ENCODE data around the gene KHNYN.
A peak's percentile ranks its signal among the peaks of the same experiment; 100 is the strongest.

The KHNYN gene

DNA sequence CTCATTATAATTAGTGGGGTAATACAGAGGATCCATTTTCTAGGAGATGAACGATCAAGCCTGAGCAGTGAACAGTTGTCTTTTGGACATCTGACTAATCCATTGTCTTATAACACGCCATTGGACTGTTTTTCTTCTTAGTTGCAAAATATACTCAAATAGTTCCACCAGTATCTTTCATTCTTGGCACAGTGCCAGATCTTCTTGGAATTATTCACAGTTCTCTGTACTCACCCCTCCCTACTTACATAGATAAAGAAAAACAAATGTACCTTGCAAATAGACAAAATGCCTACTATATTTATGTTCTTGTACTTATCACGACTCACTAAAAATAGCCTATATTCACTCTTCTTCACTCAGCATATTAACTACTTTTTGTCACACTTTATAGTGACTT lies 4.0 kb upstream of the KHNYN start:
- Histone ChIP-seq H3K4me3 (ENCODE audit: low read length) (no peak overlapping the region), H3K4me1 (ENCODE audit: control insufficient read depth, insufficient read depth, low read length) (no peaks in the 10 kb centered on the region; the same call in 1 of the 2 replicates), H3K27me3 (ENCODE audit: control insufficient read depth, insufficient read depth, low read length) (no peaks in the 10 kb centered on the region), H3K36me3 (ENCODE audit: control insufficient read depth, insufficient read depth, low read length) (no peaks in the 10 kb centered on the region), H3K9me3 (ENCODE audit: control insufficient read depth, insufficient read depth, low read length) (no peaks in the 10 kb centered on the region), H3K27ac (ENCODE audit: low read length) (no peak overlapping the region)
- no peak for DNase-seq (ENCODE audit: low read depth, low spot score)
- WGBS (ENCODE audit: insufficient coverage, insufficient read length) = no CpG with 5 or more reads among the region's 3 CpGs

DNA sequence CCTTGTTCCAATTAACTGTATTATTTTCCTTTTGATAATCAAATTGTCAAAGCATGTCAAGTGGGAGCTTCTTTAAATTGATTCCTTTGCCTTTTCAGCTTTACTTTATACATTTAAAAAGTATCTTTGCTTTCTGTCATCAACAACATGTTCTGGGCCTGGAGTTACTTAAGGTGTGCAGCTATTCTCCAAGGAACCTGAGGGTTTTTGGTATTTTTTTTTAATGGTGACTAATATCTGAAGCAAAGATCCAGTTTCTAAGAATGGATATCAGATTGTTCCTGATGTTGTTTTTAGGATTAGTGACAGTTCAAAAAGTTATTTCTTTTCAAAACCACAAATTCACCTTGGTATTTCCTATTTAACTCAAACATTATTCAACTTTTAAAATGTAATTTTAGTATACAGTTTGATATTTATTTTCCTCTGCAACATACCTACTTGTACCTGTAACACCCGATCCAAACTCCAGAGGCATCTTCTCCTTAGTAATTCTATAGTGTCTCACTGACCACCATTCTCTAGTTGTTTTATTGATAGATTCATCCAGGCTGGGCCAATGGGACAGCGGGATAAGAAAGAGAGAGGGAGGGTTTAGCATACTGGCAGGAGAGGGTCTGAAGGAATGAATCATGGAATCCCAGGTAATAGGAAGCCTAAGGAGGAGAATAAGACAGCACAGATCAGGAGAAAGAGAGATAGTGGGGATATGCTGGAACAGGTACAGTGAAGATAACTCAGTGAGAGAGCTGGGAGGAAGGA lies 3.4 kb upstream of the KHNYN start:
- no CpG with 5 or more reads among the region's 2 CpGs for WGBS (ENCODE audit: insufficient coverage, insufficient read length)
- Histone ChIP-seq H3K9me3 (ENCODE audit: control insufficient read depth, insufficient read depth, low read length) (no peaks in the 10 kb centered on the region), H3K27me3 (ENCODE audit: control insufficient read depth, insufficient read depth, low read length) (no peaks in the 10 kb centered on the region), H3K4me3 (ENCODE audit: low read length) (no peak overlapping the region), H3K27ac (ENCODE audit: low read length) (no peak overlapping the region), H3K4me1 (ENCODE audit: control insufficient read depth, insufficient read depth, low read length) (no peaks in the 10 kb centered on the region; the same call in none of the 2 replicates), H3K36me3 (ENCODE audit: control insufficient read depth, insufficient read depth, low read length) (no peaks in the 10 kb centered on the region)
- DNase-seq (ENCODE audit: low read depth, low spot score) = no peak

- Histone ChIP-seq H3K4me1 (ENCODE audit: control insufficient read depth, insufficient read depth, low read length) (no peaks in the 10 kb centered on the region; the same call in none of the 2 replicates), H3K9me3 (ENCODE audit: control insufficient read depth, insufficient read depth, low read length) (no peaks in the 10 kb centered on the region), H3K27me3 (ENCODE audit: control insufficient read depth, insufficient read depth, low read length) (no peaks in the 10 kb centered on the region), H3K4me3 (ENCODE audit: low read length) (no peak overlapping the region), H3K36me3 (ENCODE audit: control insufficient read depth, insufficient read depth, low read length) (no peaks in the 10 kb centered on the region), H3K27ac (ENCODE audit: low read length) (no peak overlapping the region)
- no peak for DNase-seq (ENCODE audit: low read depth, low spot score)
- no CpG with 5 or more reads among the region's 8 CpGs for WGBS (ENCODE audit: insufficient coverage, insufficient read length)
These were observed 2.7 kb upstream of the KHNYN start for GRCh38 chr14:24426912-24427536.

- Histone ChIP-seq H3K27ac (ENCODE audit: low read length) (no peak overlapping the region), H3K27me3 (ENCODE audit: control insufficient read depth, insufficient read depth, low read length) (no peaks in the 10 kb centered on the region), H3K4me3 (ENCODE audit: low read length) (no peak overlapping the region), H3K4me1 (ENCODE audit: control insufficient read depth, insufficient read depth, low read length) (no peaks in the 10 kb centered on the region; the same call in none of the 2 replicates), H3K9me3 (ENCODE audit: control insufficient read depth, insufficient read depth, low read length) (no peaks in the 10 kb centered on the region), H3K36me3 (ENCODE audit: control insufficient read depth, insufficient read depth, low read length) (no peaks in the 10 kb centered on the region)
- no CpG with 5 or more reads among the region's 18 CpGs for WGBS (ENCODE audit: insufficient coverage, insufficient read length)
- no peak for DNase-seq (ENCODE audit: low read depth, low spot score)
These were observed 1.9 kb upstream of the KHNYN start for GRCh38 chr14:24427537-24428508.

DNA sequence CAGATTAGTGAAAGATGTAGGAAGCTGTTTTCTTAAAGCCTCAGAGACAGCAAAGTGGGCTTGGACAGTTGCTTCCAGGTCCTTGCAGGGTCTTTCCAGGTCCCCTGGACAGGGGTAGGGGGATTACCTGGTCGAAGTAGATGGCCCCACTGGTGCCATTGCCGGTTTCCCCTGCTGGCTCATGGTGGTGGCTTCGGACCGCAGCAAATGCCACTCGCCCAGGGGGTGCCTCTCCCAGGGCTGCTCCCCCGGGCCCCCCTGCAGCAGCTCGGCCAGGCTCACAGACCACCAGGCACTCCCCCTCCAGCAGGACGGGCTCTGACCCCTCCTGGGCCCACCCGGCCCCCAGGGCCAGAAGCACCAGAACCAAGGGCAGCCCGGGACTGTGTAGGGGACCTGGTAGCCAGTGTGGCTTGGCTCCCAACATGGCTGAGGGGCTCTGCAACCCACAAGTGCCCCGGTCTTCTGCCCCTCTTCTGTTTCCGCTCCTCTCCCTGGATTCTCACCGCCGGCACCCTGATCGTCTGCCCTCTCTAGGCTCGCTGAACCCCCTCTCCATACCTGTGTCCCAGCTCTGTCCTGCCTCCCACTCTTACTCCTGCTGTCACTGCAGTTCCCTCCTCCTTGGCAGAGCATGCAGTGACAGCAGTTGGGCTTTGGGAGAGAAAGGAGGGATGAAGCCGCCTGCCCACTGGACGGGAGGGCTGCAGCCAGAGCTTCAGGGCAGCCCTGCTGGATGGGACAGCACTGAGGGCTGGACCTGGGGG lies 943 bp upstream of the KHNYN start:
- Histone ChIP-seq H3K27ac (ENCODE audit: low read length) (no peak overlapping the region), H3K36me3 (ENCODE audit: control insufficient read depth, insufficient read depth, low read length) (no peaks in the 10 kb centered on the region), H3K9me3 (ENCODE audit: control insufficient read depth, insufficient read depth, low read length) (no peaks in the 10 kb centered on the region), H3K4me1 (ENCODE audit: control insufficient read depth, insufficient read depth, low read length) (no peaks in the 10 kb centered on the region; the same call in none of the 2 replicates), H3K4me3 (ENCODE audit: low read length) (no peak overlapping the region), H3K27me3 (ENCODE audit: control insufficient read depth, insufficient read depth, low read length) (no peaks in the 10 kb centered on the region)
- no CpG with 5 or more reads among the region's 18 CpGs for WGBS (ENCODE audit: insufficient coverage, insufficient read length)
- no peak for DNase-seq (ENCODE audit: low read depth, low spot score)

GRCh38 chr14:24430143-24430681 lies 458 bp downstream of the KHNYN start:
- H3K27me3 ChIP-seq (ENCODE audit: control insufficient read depth, insufficient read depth, low read length) = no peaks in the 10 kb centered on the region
- peak overlapping the region; percentile 59; the same call in 1 of the 2 replicates for H3K4me3 ChIP-seq (ENCODE audit: low read length)
- no peaks in the 10 kb centered on the region for H3K9me3 ChIP-seq (ENCODE audit: control insufficient read depth, insufficient read depth, low read length)
- no peaks in the 10 kb centered on the region for H3K36me3 ChIP-seq (ENCODE audit: control insufficient read depth, insufficient read depth, low read length)
- H3K27ac ChIP-seq (ENCODE audit: low read length) = no peak overlapping the region
- WGBS (ENCODE audit: insufficient coverage, insufficient read length) = no CpG with 5 or more reads among the region's 28 CpGs
- no peaks in the 10 kb centered on the region; the same call in none of the 2 replicates for H3K4me1 ChIP-seq (ENCODE audit: control insufficient read depth, insufficient read depth, low read length)
- no peak for DNase-seq (ENCODE audit: low read depth, low spot score)

GRCh38 chr14:24430682-24431568 lies 1.2 kb downstream of the KHNYN start:
- Histone ChIP-seq H3K4me1 (ENCODE audit: control insufficient read depth, insufficient read depth, low read length) (no peaks in the 10 kb centered on the region; the same call in none of the 2 replicates), H3K27ac (ENCODE audit: low read length) (no peak overlapping the region)
- no CpG with 5 or more reads among the region's 19 CpGs for WGBS (ENCODE audit: insufficient coverage, insufficient read length)

DNA sequence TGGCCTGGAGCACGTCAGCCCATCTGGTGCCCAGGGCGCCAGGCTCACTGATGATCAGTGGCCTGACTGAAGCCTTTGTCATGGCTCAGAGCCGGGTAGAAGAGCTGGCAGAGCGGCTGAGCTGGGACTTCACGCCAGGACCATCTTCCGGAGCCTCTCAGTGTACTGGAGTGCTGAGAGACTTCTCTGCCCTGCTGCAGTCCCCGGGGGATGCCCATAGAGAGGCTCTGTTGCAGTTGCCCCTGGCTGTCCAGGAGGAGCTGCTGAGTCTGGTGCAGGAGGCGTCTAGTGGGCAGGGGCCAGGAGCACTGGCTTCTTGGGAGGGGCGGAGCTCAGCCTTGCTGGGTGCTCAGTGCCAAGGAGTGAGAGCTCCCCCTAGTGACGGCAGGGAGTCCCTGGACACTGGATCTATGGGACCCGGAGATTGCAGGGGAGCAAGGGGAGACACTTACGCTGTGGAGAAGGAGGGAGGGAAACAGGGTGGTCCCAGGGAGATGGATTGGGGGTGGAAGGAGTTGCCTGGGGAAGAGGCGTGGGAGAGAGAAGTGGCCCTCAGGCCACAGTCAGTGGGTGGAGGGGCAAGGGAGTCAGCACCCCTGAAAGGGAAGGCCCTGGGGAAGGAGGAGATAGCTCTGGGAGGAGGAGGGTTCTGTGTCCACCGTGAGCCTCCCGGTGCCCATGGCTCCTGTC lies 2.0 kb downstream of the KHNYN start:
- WGBS (ENCODE audit: insufficient coverage, insufficient read length) = no CpG with 5 or more reads among the region's 15 CpGs
- no peaks in the 10 kb centered on the region for H3K36me3 ChIP-seq (ENCODE audit: control insufficient read depth, insufficient read depth, low read length)
- H3K27me3 ChIP-seq (ENCODE audit: control insufficient read depth, insufficient read depth, low read length) = no peaks in the 10 kb centered on the region
- no peaks in the 10 kb centered on the region; the same call in none of the 2 replicates for H3K4me1 ChIP-seq (ENCODE audit: control insufficient read depth, insufficient read depth, low read length)
- peak; percentile 97 for DNase-seq (ENCODE audit: low read depth, low spot score)
- no peaks in the 10 kb centered on the region for H3K9me3 ChIP-seq (ENCODE audit: control insufficient read depth, insufficient read depth, low read length)
- no peak overlapping the region for H3K27ac ChIP-seq (ENCODE audit: low read length)
- H3K4me3 ChIP-seq (ENCODE audit: low read length) = no peak overlapping the region

More at GRCh38 chr14:24430682-24431568, 1.2 kb downstream of the KHNYN start:
- DNase-seq (ENCODE audit: low read depth, low spot score) = no peak
- Histone ChIP-seq H3K4me3 (ENCODE audit: low read length) (peak overlapping the region; percentile 59; the same call in 1 of the 2 replicates), H3K9me3 (ENCODE audit: control insufficient read depth, insufficient read depth, low read length) (no peaks in the 10 kb centered on the region), H3K27me3 (ENCODE audit: control insufficient read depth, insufficient read depth, low read length) (no peaks in the 10 kb centered on the region), H3K36me3 (ENCODE audit: control insufficient read depth, insufficient read depth, low read length) (no peaks in the 10 kb centered on the region)

All from iPS DF 6.9 (cell line).